Occipital lobe (tissue), 2 donors: ENCODE measurements around the gene SLIT1. TPM values are rescaled to one million over a fixed set of nuclear protein-coding genes. Genes with fewer than 3 reads are reported as not detected.

Source experiments
- DNase-seq: peaks from one replicate; lab custom pipeline; 2025; lab: John Stamatoyannopoulos, UW
- total RNA-seq: library from RNA; depleted of rRNA; stranded (reverse); fragments of >200 nt; gene quantifications from one replicate; pipeline ENCODE4 v1.2.3, GENCODE V29; 2014

The SLIT1 gene
- 42.7 TPM for total RNA-seq

DNA sequence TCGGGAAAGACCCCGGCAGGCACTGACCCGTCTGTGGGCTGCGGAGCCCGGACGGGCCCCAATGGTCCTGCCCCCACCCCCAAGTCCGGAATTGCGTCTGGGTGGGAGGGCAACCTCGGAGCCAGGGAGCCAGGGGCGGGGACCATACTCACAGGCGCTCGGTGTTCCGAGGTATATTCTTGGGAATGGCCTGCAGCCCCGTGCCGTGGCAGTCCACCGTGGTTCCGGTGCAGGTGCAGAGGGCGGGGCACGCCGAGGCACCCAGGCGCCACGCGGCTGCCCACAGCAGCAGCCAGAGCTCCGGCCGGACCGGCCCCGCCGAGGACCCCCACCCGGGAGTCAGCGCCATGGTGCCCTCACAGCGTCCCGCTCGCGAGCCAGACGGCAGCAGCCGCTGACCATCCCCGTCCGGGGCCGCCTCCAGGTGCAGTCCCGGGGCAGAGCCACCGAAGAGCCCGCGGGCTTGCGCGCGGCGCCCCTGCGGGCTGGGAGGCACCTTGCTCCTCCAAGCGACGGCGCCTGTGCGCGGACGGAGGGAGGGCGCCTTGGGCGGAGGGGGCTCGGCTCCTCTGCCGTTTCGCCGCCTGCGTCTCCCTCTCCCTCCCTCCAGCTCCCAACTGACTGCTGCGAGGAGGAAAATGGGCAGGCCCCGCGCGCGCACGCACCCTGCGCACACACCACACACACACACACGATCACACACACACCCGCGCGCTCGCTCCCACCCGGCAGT is at the start of gene SLIT1:
Gene SLIT1, minus strand, starts transcription at position 634 of the 733 bp plus-strand sequence. Its CDS starts 285 bp downstream, at position 349.
- DNase-seq: no peak

DNA sequence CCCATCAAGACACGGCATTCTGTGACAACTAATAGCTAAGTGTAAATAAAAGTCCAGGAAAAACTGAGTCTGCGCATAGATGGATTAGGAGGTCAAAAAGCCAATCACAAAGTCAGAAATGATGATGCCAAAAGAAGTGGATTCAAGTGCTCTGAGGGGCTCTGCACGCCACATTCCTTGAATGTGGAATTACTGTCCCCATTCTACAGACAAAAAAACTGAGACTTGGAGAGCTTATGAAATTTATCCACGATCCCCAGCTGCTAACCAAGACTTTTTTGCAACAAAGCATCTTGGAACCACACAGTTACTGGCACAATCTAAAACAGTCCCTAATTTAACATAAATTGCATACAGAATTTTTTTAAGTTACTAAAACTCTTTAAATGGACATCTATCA is 49.6 kb upstream of the SLIT1 start:
- no peak for DNase-seq

DNA sequence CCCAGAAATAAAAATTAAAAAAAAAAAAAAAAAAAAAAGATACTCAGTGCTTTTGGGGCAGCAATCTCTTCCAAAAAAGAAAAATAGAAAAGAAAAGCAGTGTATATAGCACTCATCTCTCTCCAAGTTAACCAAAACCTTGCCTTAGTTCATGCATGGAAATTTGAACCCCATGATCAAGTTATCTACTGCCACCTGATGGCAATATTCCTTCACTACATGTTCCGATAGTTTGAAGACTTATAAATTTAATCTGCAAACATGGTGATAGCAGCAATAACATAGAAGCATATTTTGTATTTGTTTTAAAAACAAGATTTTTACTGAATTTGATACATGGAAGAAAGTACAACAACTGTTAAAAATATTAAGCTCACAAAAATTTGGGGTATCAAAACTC is 48.6 kb upstream of the SLIT1 start:
- no peak for DNase-seq

DNA sequence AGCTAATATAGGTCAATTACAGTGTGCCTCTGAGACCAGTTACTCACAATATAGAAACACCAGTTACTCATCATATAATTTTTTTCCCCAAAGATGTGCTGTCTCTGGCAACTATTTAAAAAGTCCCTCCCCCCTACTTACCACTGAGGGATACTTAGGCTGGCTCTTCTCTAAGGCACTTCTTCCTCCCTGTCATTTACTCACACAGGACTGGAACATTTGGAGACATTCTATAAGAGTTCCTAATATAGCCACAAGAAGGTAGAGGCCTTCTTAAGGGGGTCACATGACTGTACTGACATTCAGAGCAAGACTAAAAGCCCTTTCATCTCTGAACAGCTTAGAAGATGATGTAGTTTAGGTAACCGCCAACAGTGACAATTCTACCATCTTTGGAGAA is 44.4 kb upstream of the SLIT1 start:
- DNase-seq: no peak

DNA sequence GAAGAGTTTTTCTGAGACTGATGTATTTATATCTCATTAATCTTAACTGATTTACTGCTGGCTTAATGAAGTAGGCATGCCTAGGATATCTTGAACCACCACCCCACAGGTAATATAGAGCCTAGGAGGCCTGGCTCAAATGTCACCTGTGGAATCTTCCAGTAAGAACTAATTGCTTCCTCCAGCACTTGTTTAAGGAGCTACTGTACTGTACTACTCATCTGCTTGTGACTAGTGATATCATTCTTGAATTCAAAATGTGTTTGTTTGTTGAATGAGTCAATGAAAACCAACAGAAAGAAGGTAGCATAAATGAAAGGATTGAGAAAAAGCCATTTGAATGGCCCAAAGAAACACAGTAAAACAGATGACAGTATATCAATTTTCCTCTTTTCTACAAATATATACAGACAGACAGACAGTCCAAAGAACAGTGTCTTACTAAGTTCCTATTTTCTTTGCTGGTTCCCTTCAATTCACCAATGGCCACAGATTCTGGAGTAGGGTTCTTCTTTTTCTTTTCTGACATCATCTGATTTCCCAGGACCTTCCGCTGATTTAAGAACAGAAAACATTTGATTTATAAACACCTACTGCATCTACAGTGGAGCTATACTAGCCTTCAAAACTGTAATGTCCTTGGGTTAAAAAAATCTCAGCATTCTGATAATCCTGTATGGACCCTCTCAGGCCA is 43.7 kb upstream of the SLIT1 start:
- DNase-seq: no peak

DNA sequence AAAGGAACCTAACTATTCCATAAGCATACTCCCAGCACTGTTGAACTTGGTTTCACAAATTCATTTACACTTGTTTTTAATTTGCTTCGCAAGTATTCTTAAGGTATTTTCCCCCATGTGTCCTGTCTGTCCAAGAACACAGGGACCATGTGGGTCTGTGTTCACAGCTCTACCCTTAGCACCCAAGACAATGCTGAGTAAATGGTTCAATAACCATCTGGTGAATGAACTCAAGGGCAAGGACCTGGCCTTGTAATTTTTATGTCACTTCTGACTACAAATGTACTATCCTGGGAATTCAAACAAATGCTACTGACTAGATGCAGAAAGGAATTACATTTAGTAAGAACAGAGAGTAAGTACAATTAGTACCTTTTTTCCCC is 43.0 kb upstream of the SLIT1 start:
- no peak for DNase-seq

DNA sequence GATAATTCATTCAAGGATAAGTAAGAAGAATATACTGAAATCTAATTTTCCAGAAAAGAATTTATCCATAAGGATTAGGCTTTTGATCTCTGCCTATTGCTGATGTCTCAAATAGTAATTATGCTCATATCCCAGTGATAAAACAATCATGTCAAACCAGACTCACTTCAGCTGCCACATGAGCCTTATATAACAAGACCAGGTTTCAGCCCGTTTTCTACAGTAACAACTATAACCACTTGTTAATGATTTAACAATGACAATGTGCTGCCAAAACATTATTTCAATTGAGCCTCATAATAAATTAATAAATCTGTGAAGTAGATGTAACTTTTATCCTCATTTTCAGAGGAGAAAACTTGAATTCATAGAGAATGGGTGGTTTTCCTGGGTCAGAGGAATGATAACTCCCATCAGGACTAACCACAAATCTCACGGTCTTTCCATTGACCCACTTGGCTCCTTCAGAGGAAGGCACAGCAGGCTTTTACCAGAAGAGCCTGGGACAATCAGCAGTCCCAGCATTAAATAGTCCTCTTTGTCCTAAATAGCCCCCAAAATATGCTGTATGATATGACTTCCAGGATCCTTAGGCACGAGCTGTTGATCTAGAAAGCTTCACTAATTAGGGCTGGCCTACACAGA is 42.5 kb upstream of the SLIT1 start:
- no peak for DNase-seq

DNA sequence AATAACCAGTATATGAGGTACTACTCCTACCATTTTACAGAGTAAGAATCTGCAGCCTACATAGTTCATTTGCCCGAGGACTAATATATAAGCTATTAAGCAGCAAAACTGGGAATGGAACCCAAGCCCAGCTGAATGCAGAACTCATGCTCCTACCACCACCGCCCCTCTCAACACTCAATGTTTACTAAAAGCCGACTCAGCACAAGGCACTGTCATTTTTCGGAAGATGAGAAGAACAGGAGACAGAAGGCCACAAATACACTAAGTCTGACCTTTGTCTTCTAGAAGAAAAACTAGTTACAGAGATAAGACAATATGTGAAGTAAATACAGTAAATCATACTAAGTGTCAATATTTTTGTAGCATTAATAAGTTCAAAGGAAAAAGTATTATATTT is 40.6 kb upstream of the SLIT1 start:
- no peak for DNase-seq

DNA sequence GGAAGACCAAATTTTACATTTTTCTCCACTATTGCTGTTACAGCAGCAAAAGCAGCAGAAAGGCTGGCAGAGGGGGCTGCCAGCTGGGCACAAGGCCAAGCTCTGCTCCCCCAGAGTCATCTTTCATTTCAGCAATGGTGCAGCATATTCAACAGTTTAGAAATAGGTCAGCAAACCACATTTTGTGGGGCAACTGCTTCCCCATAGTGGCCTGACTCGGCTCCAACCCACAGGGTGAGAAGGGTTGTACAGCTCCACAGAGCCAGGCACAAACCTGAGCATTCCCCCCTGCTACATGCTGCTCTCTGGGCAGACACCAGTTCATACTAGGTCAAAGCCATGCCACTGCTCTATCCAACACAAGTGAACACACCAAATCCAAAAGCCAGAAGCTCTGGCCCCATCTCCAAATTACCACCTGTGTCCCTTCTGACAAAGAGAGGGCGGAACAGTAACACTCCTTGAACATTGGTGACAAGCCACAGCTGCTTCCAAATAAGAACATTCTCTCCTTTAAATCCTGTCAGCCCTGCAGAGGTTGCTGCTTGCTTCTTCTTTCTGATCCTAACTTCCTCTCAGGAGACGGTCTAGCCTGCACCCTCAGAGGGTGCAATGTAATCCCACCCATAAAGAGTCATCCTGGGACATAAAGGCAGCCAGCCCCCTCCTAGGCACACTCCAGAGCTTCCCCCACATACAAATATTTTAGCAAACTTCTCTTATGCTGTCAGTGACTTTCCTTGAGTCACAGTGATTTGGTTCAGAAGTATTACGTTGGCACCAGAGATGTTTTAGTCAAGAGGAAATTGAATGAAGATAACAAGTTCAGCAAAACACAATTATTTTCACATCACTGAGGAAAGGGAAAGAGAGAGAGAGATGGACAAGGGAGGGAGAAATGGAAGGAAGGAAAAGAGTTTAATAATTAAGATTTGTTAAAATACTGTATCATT is 39.0 kb upstream of the SLIT1 start:
- DNase-seq: no peak

DNA sequence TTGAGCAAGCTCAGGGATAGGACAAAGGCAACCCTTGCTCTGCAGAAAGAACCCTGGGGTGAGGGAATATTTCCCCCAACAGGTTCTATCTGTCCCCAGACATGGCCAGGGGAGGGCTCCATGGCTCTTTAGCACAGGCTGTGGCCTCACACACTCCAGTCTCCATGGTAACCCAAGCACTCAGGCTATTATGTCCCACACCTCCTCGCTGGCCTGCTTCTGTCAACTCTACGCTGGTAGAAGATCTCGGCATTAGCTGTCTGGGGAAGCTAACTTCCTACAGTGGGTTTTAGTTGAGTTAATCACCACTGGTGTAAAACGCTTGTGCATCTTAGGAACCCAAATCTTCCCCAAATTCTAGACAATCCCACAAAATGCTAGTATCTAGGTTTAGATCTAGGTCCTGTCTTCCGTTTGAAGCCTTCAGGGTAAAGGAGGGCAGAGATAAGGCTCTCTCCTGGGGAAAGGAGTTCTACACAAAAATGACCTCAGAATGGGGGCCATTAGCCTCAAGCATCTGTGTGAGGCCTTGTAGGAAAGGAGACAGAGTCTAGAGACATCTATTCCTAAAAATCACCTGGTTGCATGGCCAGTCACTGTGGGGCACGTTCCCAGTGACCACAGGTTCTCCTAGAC is 36.7 kb upstream of the SLIT1 start:
- DNase-seq: no peak

DNA sequence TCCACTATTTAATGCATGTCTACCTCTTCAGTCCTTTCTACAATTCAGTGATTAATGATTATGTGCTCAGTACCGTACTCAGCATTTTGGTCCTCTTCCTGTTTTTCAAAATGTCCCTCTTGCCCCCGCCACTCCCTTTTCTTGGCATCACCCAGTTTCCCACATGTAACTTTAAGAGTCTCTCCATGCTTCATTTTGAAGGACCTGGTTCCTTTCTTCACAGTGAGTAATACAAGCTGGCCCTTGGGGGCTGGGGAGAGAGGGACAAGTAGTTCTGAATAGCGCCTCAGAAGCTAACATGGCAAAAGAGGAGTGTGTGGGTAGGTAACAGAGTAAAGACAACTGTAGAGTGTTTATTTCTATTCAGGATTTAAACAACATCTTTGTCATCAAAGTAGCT is 34.6 kb upstream of the SLIT1 start:
- no peak for DNase-seq

DNA sequence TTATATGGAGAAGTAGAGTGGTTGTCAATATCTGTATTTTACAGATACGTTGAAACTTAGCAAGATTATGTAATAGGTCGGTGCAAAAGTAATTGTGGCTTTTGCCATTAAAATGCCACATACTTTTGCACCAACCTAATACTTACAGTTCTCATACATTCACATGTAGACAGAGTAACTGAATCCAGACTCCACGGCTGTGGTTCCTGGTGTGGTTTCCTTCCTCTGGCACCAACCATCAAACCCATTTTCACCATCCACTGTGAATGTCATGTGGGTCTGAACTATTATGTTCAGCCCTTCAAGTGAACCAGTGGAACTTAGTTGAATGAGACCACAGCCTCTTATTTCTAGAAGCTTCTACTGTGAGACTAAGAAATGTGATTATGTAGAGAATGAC is 31.5 kb upstream of the SLIT1 start:
- no peak for DNase-seq

DNA sequence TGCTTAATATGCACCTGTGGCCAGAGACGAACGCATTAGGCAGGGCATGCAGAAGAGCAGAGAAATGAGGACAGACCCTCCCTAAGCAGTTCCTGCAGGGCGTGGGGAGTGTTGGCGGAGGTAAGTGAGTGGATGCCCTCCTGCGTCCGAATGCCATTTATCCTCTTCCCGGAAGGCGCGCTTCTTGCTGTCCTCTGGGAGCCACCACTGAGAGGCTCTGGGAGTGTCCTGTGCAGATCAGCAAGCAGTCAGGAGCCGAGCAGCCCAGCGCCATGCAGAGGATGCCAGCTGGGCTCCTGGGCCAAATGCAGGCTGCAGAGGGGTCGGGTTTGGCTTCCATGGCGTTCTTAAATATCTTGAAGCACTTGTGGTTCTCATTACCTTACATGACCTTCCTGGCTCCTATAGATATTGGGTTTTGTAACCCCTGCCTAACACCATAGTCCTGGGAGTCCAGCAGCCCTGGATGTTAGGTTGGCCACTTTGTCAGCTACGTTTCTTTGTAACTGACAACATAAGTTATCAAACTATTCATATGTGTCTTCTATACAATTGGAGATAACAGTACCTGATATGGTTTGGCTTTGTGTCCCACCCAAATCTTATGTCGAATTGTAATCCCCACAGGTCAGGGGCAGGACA is 30.0 kb upstream of the SLIT1 start:
- DNase-seq: no peak

DNA sequence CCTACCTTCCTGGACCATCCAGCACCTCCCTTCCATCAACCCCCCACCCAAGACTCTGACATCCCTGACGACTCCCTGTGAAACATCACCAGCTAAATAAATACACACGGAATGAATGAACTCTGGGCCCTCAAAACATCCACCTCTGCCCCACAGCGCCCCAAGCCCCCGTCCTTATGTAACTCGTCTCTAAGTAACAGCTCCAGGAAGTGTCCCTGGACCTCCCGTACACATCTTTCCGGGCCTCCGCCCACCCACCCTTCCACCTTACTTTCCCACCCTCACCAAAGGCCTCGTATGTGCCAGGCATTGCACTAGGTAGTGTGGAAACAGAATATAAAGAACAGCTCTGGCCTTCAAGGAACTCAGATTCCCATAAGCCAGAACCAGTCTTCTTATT is 27.7 kb upstream of the SLIT1 start:
- no peak for DNase-seq

DNA sequence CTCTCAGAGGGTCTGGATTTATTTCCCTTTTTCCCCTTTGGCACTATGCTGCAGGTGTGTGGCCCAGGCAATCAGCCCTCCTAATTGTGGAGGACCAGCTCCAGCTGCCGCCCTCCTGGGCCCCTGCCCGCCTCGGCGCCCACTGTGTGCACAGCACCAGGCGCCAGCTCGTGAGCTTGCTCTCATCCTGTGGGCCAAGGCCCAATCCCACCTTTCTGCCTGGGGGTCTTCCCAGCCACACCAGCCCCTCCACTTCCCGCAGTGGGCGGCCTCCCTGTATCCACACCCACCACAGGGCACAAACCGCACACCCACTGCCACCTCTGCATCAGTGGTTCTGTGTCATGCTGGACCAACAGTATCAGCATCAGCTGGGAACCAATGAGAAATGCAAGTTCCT is 25.5 kb upstream of the SLIT1 start:
- no peak for DNase-seq

DNA sequence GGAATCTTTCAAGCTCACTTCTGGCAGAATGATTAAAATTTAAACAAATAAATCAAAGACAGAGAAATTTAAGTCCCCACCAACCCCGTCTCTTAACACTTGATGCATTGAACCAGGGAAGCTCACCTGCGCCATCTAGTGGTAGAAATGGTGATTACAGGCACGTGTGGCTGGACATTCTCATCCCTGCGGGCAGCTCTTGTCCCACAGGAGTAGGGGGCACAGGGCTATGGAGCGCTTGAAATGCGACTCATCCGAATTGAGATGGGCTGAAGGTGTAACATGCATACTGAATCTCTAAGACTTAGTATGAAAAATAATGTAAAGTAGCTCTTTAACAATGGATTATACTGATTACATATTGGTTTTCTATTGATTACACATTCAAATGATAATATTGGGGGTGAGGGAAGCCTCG is 24.8 kb upstream of the SLIT1 start:
- peak; percentile 8 for DNase-seq

DNA sequence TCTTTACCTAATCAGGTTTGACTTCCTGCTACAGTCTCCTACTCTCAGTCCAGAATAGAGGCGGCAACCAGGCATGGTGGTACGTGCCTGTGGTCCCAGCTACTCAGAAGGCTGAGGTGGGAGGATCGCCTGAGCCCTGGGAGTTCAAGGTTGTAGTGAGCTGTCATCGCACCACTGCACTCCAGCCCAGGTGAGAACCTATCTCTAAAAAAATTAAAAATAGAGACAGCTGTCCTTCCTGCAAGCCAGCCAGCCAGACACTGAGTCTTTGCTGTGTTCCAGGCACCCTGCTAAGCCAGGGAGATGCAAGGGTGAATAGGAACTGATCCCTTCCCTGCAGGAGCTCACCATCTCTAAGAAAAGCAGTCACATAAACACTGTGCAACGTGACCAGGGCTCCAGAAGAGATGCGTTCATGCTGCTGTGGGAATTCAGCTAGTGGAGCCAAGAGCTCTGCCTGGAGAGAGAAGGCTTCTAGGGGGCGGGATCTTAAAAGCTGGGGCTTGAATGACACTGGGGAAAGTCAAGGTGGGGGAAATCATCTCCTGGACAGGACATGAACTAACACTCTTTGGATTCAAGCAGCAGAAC is 22.1 kb upstream of the SLIT1 start:
- DNase-seq: no peak

DNA sequence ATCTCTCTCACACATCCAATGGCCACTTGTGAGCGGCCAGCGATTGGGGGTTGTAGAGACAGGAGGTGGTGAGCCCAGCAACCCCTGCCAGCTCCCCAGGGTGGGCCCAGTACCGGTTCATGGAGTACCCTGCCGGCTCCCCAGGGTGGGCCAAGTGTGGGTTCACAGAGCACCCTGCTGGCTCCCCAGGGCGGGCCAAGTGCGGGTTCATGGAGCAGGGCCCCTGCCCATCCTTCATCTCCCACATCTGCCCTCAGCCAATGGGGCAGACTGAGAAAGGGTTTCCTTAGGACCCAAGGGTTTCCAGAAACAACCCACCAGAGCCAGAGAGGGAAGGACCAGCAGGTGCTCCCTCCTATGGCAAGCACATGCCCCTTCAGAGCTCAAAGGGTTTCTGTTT is 21.4 kb upstream of the SLIT1 start:
- no peak for DNase-seq

DNA sequence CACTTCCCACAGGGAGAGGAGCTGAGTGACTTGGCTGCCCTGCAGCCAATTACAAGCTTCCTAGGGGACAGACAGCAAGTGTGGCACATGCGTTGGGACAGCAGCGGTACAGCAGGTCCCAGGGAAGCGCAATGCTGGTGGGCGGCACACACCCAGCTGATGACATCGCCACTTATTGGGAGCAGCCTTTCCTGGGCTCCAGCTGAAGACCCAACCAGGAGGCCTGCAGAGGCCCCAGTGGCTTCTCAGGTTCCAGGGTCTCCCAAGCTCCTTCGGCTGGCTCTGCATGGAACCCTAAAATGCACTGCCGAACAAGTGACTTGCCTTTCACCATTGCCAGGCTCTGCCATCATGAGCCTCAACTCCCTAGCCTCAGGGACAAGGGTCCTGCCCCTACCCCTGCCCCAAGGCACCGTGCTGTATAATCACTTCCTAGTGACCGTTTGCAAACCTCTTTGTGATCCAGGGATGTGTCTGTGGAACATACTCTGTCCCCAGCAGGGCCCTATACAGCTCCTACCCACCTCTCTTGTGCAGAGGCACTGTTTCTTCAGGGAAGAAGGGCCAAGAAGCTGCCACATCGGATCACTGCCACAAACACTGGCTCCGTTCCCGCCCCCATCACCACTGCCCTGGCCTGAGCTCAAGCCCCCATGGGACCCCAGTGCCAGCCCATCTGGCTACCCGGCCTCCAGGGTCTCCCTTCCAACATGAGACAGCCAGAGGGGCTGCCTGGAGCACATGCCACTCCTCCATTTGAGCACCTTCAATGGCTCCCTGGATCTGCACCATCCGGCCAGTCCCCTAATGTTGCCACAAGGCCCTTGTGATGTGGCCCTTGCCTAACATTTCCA is 19.3 kb upstream of the SLIT1 start:
- DNase-seq: no peak
